K562 (cell line): Measurements from ENCODE around the gene IL13RA1. TPM values are rescaled to one million over a fixed set of nuclear protein-coding genes. Genes with fewer than 3 reads are reported as not detected.

Source experiments
- CCNT2 ChIP-seq: IDR thresholded peaks from 2 replicates; pipeline ENCODE4 v1.6.1; 2011; ENCODE audit warnings: borderline replicate concordance, low read depth, mild to moderate bottlenecking, moderate library complexity, mixed read lengths, low read length; ENCODE audit not compliant: insufficient read length; ENCODE audit errors: extremely low read depth
- CTCFL ChIP-seq: IDR thresholded peaks from 2 replicates; pipeline ENCODE4 v1.6.1; 2011; ENCODE audit warnings: borderline replicate concordance, low read depth, mild to moderate bottlenecking, moderate library complexity, low read length; ENCODE audit not compliant: insufficient read depth, poor library complexity, severe bottlenecking
- E2F1 ChIP-seq: sonication (generic); formaldehyde crosslinking; IDR thresholded peaks from 2 replicates; pipeline ENCODE4 v1.8.1; 2023; ENCODE audit warnings: mild to moderate bottlenecking, missing genetic modification reagents, moderate library complexity
- EGR1 ChIP-seq: fragments of 450-650 bp; conservative IDR thresholded peaks from 2 replicates; pipeline ENCODE4 v1.6.1; 2017; ENCODE audit warnings: mild to moderate bottlenecking
- ELK1 ChIP-seq: sonication (generic); formaldehyde crosslinking; IDR thresholded peaks from 2 replicates; pipeline ENCODE4 v1.8.1; 2022; ENCODE audit warnings: missing genetic modification reagents
- EP400 ChIP-seq: fragments of 450-650 bp; IDR thresholded peaks from 2 replicates; pipeline ENCODE4 v1.6.1; 2017; ENCODE audit warnings: antibody characterized with exemption, mild to moderate bottlenecking, moderate library complexity
- ESRRB ChIP-seq: fragments of 250-450 bp; sonication (Bioruptor Pico); IDR thresholded peaks from 2 replicates; pipeline ENCODE4 v1.5.0; 2020; ENCODE audit warnings: mild to moderate bottlenecking, moderate library complexity, borderline replicate concordance
- KDM4B ChIP-seq, 2 experiments: fragments of 450-650 bp in 1 of 2; sonication (generic) in 1 of 2; IDR thresholded peaks; 2 replicates each; pipeline ENCODE4 v1.6.1; 2016 to 2017; ENCODE audit warnings: borderline replicate concordance in 2 of 2, antibody characterized with exemption in 1 of 2, low read depth in 1 of 2, mild to moderate bottlenecking in 1 of 2
- SMAD1 ChIP-seq: fragments of 150-350 bp; IDR thresholded peaks from 2 replicates; pipeline ENCODE4 v1.6.1; 2014; ENCODE audit warnings: low read length, low read depth; ENCODE audit not compliant: partially characterized antibody
- SP2 ChIP-seq: IDR thresholded peaks from 2 replicates; pipeline ENCODE4 v1.6.1; 2011; ENCODE audit warnings: mild to moderate bottlenecking, low read depth, low read length, moderate library complexity; ENCODE audit not compliant: poor library complexity, severe bottlenecking; ENCODE audit errors: extremely low read depth
- TGIF2 ChIP-seq: sonication (generic); formaldehyde crosslinking; IDR thresholded peaks from 2 replicates; pipeline ENCODE4 v1.8.1; 2022; ENCODE audit warnings: mild to moderate bottlenecking, missing genetic modification reagents, moderate library complexity
- TRIM25 ChIP-seq: fragments of 450-650 bp; IDR thresholded peaks from 2 replicates; pipeline ENCODE4 v1.7.0; 2016; ENCODE audit warnings: borderline replicate concordance
- USF1 ChIP-seq: sonication (generic); formaldehyde crosslinking; IDR thresholded peaks from 2 replicates; pipeline ENCODE4 v1.9.0; 2022; ENCODE audit warnings: mild to moderate bottlenecking, missing genetic modification reagents
- ZNF197 ChIP-seq: fragments of 200-800 bp; sonication (Bioruptor generic); IDR thresholded peaks from 2 replicates; pipeline ENCODE4 v1.6.1; 2016; ENCODE audit warnings: low read depth, missing genetic modification characterization, missing compliant biosample characterization
- ZNF408 ChIP-seq: fragments of 250-450 bp; sonication (Bioruptor Pico); IDR thresholded peaks from 2 replicates; pipeline ENCODE4 v1.4.0; 2020; ENCODE audit warnings: low read depth, mild to moderate bottlenecking, moderate library complexity
- polyA plus RNA-seq, 8 experiments: library from polyadenylated mRNA; depleted of rRNA in 4 of 8; stranded (reverse) in 5 of 8; unstranded in 3 of 8; fragments of >200 nt; fragmentation: Nextera tagmentation in 2 of 8; fragmentation: Illumina TruSeq in 1 of 8; extraction: Ambion mirVana in 2 of 8; extraction: Trizol in 1 of 8; gene quantifications; 2 replicates each; pipeline versions ENCODE4 v1.2.1 to v1.2.3, GENCODE V29; 2011 to 2014; ENCODE audit warnings: inconsistent platforms in 1 of 8, missing spikeins in 1 of 8
- total RNA-seq, 7 experiments: library from RNA; depleted of rRNA in 6 of 7; stranded (reverse); fragments of >200 nt in 6 of 7; fragmentation: Illumina TruSeq in 2 of 7; extraction: Trizol in 2 of 7; gene quantifications; 2 replicates each; pipeline versions ENCODE4 v1.2.1 to v1.2.3, GENCODE V29; 2011 to 2021; ENCODE audit warnings: low replicate concordance in 1 of 7
- TF ChIP-seq, protein P1 (sequence below): IDR thresholded peaks from 3 replicates; pipeline ENCODE4 v1.6.1; 2011; ENCODE audit warnings: borderline replicate concordance, mild to moderate bottlenecking; ENCODE audit not compliant: insufficient read length, insufficient read depth
- TF ChIP-seq, protein P2 (sequence below): fragments of 450-650 bp; IDR thresholded peaks from 2 replicates; pipeline ENCODE4 v1.6.1; 2016

Gene IL13RA1
- total and polyA plus RNA-seq, 9 of the 15 experiments (the other 6 are each of a cell fraction or from before 2014, with no cell fraction given) = 2.9 to 22.9 (median 12.2) TPM

GRCh38 chrX:118839334-118839958, 112.0 kb downstream of the IL13RA1 start (continued):
- TF ChIP-seq TGIF2 (CRISPR knock-in tag) (no peak), EGR1 (no peak), E2F1 (no peak), ESRRB (CRISPR knock-in tag) (no peak), TRIM25 (no peak), KDM4B (IDR thresholded peaks at IDR 0.05; ENCODE audit: borderline replicate concordance in 2 of 2, low read depth in 1 of 2) (no peak), CCNT2 (no peak), ZNF197 (CRISPR knock-in tag) (no peak), SP2 (no peak), SMAD1 (no peak), CTCFL (peak; percentile 48), USF1 (CRISPR knock-in tag) (peak; percentile 94), ZNF408 (CRISPR knock-in tag) (no peak), ELK1 (CRISPR knock-in tag) (no peak), EP400 (no peak)
- TF ChIP-seq, protein P1, sequence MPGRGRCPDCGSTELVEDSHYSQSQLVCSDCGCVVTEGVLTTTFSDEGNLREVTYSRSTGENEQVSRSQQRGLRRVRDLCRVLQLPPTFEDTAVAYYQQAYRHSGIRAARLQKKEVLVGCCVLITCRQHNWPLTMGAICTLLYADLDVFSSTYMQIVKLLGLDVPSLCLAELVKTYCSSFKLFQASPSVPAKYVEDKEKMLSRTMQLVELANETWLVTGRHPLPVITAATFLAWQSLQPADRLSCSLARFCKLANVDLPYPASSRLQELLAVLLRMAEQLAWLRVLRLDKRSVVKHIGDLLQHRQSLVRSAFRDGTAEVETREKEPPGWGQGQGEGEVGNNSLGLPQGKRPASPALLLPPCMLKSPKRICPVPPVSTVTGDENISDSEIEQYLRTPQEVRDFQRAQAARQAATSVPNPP = no peak
- TF ChIP-seq, protein P2, sequence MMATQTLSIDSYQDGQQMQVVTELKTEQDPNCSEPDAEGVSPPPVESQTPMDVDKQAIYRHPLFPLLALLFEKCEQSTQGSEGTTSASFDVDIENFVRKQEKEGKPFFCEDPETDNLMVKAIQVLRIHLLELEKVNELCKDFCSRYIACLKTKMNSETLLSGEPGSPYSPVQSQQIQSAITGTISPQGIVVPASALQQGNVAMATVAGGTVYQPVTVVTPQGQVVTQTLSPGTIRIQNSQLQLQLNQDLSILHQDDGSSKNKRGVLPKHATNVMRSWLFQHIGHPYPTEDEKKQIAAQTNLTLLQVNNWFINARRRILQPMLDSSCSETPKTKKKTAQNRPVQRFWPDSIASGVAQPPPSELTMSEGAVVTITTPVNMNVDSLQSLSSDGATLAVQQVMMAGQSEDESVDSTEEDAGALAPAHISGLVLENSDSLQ = no peak
